GM18499 (cell line): ENCODE results near the gene ULBP2.
"Not testable (repeated sequence)": the region's sequence is repeated elsewhere in the genome, so short reads cannot be mapped to it uniquely, and the experiment has no call there.

ENCODE experiments used
- ATAC-seq: cut with Tn5 transposase; IDR thresholded peaks from one replicate; pipeline ENCODE4 v1.9.1; 2021; ENCODE audit warnings: moderate number of reproducible peaks; ENCODE audit not compliant: insufficient read depth, unreplicated experiment

Gene ULBP2

DNA sequence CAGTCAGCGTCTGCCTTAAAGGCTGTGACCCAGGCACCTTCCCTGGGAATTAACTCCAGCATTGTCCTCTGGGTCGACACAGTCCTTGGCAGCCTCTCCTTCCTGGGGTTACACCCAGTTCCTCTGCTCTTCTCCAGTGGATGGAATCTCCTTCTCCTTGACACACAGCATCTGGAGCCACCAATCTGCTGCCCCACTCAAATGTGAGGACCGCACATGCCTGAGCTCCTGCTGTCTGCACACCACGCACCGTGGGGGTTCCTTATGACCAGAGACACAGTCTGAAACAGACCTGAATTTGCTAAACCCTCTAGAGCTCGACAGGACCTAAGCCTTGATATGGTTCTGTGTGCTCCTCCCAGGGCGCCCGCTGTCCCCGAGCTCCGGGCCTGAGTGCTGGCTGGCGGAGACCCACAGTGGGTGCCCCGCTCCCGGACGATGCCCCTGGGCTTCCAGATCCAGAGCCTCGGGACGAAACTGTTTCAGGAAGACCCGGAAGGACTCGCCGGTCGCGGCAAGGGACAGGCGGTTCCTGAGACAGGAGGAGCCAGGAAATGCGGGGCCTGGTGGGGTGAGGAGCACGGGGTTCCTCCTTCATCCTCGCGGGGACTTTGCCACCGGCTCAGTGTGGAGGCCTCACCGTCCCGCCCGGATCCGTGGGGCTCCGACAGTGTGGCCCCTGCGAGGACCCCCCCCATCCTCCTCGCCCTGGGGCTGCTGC, 16.4 kb upstream of the ULBP2 start:
- ATAC-seq = no peak

DNA sequence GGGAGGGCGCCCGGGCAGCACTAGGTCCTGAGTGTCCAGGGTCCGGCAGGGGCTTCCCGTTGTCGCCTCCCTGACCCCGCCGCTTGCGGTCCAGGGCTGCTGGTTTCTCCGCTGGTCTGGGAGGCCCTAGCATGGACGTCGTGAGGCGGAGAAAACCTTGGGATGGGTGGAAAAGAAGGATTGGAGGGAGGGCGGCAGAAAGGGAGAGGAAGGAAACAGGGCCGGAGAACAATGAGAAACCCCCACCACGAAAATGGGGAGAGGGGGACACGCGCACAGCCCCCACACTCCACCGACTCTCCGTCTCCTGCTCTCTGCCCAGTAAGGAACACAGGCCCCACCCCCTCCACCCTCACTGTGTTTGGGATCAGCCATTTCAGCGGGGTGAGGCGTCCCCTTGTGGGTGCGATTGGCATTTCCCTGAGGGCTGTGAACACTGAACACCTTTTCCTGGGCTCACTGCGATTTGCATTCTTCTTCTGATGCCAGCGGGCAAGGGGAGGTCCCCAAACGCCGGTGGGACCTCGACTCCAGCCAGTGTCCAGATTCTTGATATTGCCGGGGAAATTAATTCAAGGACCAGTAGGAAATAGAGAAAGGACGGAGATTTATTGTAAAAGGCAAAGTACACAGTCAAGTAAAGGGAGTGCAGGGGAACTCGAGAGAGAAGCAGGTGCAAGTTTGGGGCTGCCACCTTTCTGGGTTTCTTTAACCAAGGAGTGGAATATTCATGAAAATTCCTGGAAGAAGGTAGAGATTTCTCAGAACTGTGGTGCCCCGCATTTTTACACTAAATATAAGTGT, 15.6 kb upstream of the ULBP2 start:
- no peak for ATAC-seq

DNA sequence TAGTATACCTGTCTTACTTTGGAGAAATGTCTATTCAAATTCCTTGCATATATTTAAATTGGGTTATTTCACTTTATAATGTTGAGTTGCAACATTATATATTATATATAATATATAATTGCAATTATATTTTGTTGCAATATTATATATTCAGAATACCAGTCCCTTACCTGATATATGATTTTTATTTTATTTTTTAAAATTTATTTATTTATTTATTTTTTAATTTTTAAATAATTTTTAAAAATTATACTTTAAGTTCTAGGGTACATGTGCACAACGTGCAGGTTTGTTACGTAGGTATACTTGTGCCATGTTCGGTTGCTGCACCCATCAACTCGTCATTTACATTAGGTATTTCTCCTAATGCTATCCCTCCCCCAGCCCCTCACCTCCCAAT, 14.8 kb upstream of the ULBP2 start:
- ATAC-seq = not testable (repeated sequence)

DNA sequence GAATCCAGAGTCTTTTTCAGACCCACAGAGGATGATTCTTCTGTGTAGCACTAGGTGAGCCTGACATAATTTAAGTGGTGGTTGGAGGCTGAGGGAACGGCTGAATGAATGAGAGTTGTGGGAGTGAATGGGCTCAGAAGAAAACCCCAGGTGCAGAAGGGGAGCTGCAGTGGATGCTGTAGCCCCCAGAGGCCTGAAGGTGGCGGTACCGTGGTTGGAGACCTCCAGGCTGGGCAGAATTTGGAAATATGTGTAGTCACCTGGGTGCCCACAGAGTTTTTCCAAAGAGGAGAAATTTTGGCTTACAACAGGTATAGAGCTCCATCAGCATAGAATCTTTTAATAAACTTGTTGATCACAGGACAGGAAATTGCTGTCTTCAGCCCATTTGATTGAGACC, 12.4 kb upstream of the ULBP2 start:
- ATAC-seq = no peak

DNA sequence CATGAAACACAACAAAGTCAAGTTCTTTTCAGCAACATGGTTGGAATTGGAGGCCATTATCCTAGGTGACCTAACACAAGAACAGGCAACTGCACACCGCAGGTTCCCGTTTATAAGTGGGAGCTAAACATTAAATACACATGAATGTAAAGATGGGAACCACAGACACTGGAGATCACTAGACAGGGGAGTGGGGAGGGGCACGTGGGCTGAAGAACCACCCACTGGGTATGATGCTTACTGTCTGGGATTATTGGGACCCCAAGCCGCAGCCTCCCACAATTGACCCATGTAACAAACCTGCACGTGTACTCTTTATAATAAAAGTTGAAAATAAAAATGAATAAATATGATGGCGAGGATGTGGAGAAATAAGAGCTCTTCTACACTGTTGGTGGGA, 10.3 kb upstream of the ULBP2 start:
- no peak for ATAC-seq

DNA sequence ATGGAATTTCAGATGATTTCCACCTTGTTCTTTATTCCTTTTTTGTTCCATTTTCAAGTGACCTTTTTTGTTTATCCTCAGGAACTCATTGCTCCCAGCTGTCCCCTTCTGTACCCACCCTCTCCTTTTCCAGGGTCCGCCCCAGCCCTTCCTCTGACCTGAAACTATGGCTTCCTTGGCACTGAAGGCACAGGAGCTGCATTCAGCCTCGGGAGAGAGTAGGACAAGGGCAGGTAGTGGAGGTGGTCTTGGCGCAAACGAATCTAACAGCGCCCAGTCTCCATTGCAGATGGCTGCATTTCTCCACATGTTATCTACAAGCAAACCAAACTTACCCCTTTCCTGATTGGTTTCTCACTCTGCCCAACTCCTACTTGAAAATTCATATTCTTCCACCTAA, 8.8 kb upstream of the ULBP2 start:
- ATAC-seq = no peak

DNA sequence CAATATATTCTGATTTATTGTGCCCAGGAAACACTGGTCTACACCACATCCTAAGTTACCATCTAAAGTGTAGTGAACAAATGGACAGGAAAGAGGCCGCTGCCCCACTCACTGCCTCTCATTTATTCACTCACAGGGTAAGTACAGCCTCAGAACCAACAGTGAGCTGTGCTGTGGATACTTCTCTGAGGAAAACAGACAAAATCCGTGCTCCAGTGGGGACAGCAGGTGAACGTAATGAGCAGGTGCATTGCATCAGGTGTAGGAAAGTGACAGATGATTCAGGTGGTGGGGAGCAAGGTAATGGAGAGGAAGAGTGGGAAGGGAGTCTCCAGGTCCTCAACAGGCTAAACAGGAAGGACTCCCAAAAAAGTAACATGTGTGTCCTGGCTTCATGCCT, 8.4 kb upstream of the ULBP2 start:
- ATAC-seq = no peak

DNA sequence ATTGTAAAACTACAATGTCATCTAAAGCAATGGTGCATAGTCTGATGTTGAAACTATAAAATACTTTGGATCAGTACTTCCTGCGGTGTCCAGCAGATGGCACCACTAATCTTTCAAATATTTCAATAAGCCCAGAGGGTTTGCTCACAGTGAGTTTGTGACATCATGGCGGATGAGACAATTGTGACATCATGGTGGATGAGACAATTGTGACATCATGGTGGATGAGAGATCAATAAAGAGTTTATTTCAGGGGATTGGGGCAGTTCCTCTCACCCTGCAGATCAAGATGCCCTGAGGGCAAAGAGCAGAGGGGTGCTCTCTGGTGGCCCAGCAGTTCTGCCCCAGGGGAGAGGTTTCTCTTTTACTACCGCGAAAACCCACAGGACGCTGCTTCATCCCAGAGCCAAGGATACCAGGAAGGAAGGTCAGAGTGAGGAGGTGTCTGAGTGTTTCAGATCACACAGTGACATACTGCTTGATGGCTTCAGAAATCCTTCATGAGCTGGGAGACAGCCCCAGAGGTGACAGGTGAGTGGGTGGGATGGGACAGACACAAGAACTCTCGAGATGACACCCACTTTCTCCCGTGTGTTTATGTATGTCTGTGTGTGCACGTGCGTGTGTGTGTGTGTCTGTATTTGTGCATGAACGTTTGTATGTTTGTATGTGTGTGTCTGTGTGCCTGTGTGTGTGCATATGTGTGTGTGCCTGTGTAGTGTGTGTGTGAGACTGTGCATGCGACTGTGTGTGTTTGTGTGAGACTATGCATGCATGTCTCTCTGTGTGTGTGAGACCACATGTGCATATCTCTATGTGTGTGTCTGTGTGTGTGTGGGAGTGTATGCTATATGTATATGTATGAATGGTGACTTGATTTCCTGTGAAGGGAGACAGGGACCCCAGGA, 7.3 kb upstream of the ULBP2 start:
- ATAC-seq = no peak

DNA sequence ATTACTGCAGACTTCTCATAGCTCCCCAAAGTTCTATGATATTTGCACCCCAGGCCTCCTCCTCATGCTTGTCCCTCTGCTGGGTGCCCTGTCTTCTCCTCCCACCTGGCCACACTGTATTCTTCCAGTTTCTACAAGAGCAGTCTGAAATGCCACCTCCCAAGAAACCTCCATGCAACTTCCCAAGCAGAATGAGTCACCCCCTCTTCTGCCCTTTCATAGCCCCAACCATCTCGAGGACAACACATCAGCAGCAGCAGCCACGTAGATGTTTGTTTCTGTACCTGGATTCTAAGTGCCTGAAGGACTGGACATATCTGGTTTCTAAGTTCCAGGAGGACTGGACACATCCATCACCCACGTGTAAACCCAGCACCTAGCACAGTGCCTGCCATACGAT, 6.6 kb upstream of the ULBP2 start:
- ATAC-seq = no peak

DNA sequence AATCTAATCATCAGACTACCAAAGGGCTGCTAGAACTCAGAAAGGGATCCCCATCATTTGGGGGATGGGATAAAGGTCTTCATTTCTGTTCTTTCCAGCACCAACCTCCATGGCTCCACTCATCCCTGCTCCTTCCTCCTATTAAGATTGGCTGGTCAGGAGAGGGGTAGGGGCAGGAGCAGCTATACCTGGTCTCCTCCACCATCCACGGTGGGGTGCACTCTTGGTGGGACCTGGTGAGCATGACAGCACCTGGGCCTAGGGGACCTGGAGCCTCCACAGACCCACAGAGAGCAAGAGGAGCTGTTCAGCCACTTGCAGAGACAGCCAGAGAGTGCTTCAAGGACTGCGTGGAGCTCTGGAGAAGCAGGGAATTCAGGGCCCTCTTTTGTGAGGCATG, 6.1 kb upstream of the ULBP2 start:
- no peak for ATAC-seq

DNA sequence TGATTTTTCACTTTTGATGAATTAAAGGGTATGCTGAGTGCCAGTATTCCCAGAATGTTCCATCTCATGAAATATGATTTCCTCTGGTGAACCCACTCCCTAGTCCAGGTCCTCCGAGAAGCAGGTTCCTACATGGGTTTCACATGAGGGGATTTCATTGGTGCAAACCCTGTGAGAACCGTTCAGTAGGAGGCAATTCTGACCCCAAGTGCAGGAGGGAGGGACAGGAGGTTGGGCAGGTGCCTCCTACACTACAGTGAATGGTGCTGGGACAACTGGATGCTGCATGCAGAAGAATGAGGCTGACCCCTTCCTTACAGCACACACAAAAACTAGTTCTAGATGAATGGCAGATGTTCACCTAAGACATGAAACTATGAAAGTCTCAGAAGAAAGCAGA, 5.1 kb upstream of the ULBP2 start:
- ATAC-seq = no peak

DNA sequence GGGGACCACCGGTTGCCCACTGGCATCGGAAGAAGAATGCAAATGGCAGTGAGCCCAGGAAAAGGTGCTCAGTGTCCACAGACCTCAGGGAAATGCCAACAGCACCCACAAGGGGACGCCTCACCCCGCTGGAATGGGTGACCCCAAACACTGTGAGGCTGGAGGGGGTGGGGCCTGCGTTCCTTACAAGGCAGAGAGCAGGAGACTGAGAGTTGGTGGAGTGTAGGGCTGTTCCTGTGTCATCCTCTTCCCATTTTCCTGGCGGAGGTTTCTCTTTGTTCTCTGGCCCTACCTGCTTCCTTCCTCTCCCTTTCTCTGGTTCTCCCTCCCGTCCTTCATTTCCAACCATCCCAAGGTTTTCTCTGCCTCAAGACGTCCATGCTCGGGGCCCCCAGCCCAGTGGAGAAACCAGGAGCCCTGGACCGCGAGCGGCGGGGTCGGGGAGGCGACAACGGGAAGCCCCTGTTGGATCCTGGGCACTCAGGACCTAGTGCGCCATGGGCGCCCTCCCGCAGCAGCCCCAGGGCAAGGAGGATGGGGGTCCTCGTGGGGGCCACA, 3.7 kb upstream of the ULBP2 start:
- not testable (repeated sequence) for ATAC-seq

DNA sequence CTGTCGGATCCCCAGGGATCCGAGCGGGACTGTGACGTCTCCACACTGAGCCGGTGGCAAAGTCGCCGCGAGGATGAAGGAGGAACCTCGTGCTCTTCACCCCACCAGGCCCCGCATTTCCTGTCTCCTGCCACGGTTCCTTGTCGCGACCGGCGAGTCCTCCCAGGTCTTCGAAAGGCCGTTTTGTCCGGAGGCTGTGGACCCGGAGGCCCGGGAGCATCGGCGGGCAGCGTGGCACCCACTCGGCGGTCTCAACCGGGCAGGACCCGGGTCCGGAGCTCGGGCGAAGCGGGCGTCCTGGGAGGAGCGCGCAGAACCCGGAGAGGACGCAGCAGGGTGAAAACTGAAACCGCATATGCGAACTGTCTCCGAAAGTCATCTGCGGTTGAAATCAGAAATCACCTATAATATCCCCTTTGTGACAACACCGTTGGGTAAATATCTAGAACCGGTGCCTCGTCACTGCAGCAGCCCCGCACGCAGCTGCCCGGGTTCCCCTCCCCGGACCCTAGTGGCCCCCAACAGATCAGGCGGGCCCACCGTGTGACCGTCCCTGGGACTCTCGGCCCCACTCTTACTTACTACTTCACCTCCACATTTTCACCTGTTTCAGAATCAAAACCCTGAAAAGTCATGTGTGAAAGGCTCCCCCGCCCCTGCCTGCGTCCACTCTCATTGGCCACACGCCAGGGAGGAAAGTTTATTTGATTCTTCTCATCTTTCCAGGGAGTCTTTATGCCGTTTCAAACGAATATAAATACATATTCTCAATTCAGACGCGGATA, 3.1 kb upstream of the ULBP2 start:
- peak; percentile 76 for ATAC-seq

DNA sequence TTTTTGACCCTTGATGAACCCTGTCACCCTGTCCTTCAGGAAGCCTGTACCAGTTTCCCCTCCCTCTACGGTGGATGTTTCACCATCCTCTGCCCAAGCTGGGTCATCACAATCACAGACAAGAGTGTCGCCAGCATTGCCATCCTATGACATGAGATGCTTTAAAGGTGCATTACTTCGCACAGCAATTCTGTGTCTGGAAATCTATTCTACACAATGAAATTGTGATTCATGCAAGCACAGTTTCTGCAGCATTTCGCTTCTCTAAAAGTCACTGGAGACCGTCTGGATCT, 2.5 kb upstream of the ULBP2 start:
- no peak for ATAC-seq

DNA sequence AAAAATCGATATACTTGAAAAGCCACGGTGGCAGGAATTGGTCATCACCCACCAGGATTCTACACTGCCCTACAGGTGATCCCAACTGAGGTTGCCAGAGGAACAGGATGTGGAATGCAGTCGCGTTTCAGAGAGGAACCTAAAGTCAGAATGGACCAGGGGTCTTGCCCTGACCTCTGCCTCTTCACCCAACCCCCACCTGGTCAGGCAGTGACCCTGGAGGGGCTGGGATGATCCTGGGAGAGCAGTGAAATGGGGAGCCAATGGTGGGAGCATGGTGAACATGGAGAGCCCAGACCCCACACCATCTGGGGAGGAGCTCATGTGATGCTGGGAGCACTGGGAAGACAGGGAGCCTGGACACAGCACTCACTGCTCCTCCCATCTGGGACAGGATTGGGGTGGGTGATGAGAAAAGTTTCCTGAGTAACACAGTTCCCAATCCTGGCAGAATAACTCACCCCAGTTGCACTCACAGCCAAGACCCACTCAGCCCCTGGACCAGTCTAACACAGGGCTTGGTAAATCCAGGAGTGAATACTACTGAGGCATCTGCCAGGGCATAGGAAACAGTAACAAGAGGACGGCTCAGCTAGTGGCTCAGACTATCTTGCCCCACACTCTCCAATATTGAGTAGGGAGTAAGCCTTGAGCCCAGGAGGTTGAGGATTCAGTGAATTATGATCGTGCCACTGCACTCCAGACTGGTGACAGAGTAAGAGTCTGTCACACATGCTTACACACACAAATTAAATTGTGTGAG, 1.7 kb upstream of the ULBP2 start:
- no peak for ATAC-seq

DNA sequence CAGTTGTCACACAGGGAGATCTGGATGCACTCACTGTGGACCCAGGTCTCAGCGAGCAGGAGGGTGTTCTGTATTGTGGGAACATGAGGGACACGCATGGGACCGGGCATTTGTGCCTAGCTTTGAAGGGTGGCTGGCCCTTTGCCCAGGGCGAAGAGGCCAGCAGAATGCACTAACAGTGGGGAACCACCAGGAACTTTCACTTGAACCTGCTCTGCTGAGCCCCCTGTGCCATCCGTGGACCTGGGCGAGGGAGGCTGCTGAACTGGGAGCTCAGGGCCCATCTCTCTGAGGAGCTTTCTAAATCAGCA, 1.2 kb upstream of the ULBP2 start:
- no peak for ATAC-seq

DNA sequence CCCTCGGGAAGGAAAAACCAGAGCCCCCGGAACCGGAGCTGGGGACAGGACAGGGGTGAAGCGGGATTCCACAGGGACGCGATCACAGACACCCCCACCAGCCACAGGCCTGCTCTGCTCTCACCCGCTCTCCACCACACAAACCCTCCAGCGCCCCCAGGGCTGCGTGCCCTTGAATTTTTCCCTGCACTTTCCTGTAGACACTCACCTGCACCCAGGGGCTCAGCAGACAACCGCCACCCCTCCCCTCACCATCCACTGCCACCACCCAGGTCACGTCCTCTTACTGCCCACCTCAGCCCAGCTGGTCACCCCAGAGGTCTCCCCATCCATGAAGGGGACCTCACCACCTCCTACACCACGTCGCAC, 631 bp downstream of the ULBP2 start:
- ATAC-seq = no peak

DNA sequence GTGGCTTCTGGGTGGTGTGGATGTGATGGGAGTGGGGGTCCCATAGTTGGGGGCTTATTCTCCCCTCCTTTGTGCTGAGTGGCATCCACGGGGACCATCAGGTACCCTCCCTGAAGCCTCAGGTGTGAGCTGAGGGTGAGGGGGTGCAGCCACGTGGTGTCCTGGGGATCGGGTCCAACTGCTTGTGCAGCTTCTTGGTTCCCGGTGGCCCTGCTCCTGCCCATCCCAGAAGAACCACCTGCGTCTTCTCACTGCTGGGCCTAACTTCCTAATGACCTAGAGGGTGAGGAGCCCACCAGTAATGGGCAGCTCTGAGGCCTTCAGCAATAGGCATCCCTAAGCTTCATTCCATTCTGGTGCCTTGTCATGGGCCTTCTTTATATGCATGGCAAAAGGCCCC, 1.5 kb downstream of the ULBP2 start:
- not testable (repeated sequence) for ATAC-seq

DNA sequence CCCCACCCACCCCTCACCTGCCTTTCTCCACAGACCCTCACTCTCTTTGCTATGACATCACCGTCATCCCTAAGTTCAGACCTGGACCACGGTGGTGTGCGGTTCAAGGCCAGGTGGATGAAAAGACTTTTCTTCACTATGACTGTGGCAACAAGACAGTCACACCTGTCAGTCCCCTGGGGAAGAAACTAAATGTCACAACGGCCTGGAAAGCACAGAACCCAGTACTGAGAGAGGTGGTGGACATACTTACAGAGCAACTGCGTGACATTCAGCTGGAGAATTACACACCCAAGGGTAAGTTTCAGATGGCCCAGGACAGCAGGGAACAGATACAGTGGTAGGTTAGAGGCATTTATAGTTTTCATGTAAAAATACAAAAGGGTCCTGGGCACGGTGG, 3.5 kb downstream of the ULBP2 start:
- not testable (repeated sequence) for ATAC-seq

DNA sequence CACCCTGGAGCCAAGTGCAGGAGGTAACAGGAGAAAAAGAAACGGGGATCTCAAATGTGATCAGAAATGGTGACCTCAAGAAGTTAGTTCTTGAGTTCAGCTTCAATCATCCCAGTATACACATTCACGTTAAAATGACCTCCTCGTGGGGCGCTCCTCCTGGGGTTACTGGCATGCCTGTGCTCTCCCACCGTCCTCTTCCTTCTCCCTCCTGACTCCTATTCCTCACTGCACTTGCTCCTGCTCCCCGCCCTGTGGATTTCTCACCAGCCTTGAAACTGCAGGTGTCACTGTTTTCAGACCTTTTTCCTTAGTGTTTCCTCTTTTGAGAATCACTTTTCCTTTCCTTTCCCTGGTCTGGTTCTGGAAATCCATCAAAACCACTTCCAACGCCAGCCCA, 4.8 kb downstream of the ULBP2 start:
- ATAC-seq = not testable (repeated sequence)
